SK-N-SH (cell line): ENCODE results near the gene CDH26.

Experiments used
- FOXM1 ChIP-seq: IDR thresholded peaks from 2 replicates; pipeline ENCODE4 v1.4.0; 2012; ENCODE audit warnings: low read depth, mild to moderate bottlenecking
- GABPA ChIP-seq: IDR thresholded peaks from 2 replicates; pipeline ENCODE4 v1.4.0; 2012; ENCODE audit warnings: low read depth, mild to moderate bottlenecking
- GATA2 ChIP-seq: sonication (generic); formaldehyde crosslinking; IDR thresholded peaks from 2 replicates; pipeline ENCODE4 v1.5.0; 2020; ENCODE audit warnings: mild to moderate bottlenecking, missing genetic modification reagents
- JUND ChIP-seq: IDR thresholded peaks from 2 replicates; pipeline ENCODE4 v1.4.0; 2012
- POLR2AphosphoS5 ChIP-seq: IDR thresholded peaks from 2 replicates; pipeline ENCODE4 v1.6.1; 2012; ENCODE audit warnings: low read depth, low read length
- RFX5 ChIP-seq: IDR thresholded peaks from 2 replicates; pipeline ENCODE4 v1.6.1; 2012; ENCODE audit warnings: mild to moderate bottlenecking, improper control_type of control experiment, low read length
- RXRA ChIP-seq: IDR thresholded peaks from 2 replicates; pipeline ENCODE4 v1.4.0; 2012; ENCODE audit warnings: low read depth, mild to moderate bottlenecking, borderline replicate concordance
- SIN3A ChIP-seq: IDR thresholded peaks from 2 replicates; pipeline ENCODE4 v1.6.1; 2012; ENCODE audit warnings: low read depth, mild to moderate bottlenecking, low read length, moderate library complexity, borderline replicate concordance
- TCF12 ChIP-seq: IDR thresholded peaks from 2 replicates; pipeline ENCODE4 v1.4.0; 2012
- TF ChIP-seq, protein P1 (sequence below): IDR thresholded peaks from 2 replicates; pipeline ENCODE4 v1.4.0; 2012; ENCODE audit warnings: low read depth, borderline replicate concordance
- TF ChIP-seq, protein P2 (sequence below): fragments of 200-600 bp; sonication (generic); IDR thresholded peaks from 2 replicates; pipeline ENCODE4 v1.6.1; 2017; ENCODE audit warnings: antibody characterized with exemption, mild to moderate bottlenecking, moderate library complexity

DNA sequence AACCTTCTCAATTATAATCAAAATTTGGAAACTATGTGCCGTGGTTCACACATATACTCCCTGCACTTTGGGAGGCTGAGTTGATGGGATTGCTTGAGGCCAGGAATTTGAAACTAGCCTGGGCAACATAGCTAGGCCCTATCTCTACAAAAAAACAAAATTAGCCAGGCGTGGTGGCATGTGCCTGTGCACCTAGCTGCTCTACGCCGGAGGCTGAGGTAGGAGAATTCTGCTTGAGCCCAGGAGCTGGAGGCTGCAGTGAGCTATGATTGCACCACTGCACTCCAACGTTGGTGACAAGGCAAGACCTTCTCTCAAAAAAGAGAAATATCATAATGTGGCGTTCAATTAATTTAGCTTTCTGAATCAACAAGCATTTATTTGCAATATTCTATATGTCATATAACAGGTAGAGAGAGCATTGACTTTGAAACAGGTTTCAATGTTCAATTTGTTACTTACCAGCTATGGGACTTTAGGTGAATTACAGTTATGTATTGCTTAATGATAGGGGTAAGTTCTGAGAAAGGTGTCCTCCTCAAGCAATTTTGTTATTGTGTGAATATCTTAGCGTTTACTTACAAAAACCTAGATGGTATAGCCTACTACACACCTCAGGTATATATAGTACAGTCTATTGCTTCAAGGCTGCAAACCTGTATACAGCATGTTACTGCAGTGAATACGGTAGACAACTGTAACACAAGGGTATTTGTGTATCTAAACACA, 22.6 kb upstream of the CDH26 start:
- no peak for TF ChIP-seq FOXM1
- no peak for TF ChIP-seq GATA2
- TF ChIP-seq JUND: no peak
- no peak for TF ChIP-seq GABPA
- TF ChIP-seq, protein P1, sequence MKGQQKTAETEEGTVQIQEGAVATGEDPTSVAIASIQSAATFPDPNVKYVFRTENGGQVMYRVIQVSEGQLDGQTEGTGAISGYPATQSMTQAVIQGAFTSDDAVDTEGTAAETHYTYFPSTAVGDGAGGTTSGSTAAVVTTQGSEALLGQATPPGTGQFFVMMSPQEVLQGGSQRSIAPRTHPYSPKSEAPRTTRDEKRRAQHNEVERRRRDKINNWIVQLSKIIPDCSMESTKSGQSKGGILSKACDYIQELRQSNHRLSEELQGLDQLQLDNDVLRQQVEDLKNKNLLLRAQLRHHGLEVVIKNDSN: no peak
- TF ChIP-seq, protein P2, sequence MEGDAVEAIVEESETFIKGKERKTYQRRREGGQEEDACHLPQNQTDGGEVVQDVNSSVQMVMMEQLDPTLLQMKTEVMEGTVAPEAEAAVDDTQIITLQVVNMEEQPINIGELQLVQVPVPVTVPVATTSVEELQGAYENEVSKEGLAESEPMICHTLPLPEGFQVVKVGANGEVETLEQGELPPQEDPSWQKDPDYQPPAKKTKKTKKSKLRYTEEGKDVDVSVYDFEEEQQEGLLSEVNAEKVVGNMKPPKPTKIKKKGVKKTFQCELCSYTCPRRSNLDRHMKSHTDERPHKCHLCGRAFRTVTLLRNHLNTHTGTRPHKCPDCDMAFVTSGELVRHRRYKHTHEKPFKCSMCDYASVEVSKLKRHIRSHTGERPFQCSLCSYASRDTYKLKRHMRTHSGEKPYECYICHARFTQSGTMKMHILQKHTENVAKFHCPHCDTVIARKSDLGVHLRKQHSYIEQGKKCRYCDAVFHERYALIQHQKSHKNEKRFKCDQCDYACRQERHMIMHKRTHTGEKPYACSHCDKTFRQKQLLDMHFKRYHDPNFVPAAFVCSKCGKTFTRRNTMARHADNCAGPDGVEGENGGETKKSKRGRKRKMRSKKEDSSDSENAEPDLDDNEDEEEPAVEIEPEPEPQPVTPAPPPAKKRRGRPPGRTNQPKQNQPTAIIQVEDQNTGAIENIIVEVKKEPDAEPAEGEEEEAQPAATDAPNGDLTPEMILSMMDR: no peak
- no peak for TF ChIP-seq TCF12
- no peak for TF ChIP-seq RFX5
- no peak for TF ChIP-seq SIN3A
- TF ChIP-seq POLR2AphosphoS5: no peak
- no peak for TF ChIP-seq RXRA
